ENCODE data around the gene SLC46A2. TPM values are rescaled to one million over a fixed set of nuclear protein-coding genes. Genes with fewer than 3 reads are reported as not detected.

Gene SLC46A2
- total RNA-seq, 2 experiments from 2014 or later = not detected

GRCh38 chr9:112839331-112839730, 51.3 kb downstream of the SLC46A2 start:
- ChIA-PET CTCF (interaction anchor here (0.8 to 1.1 kb wide), 2 partner anchors 62 to 64 kb away, joined by 3 to 4 read pairs; no protein-coding TSS in a partner anchor), POLR2A (interaction anchor here (1.3 kb wide), 1 partner anchor 122 kb away, joined by 5 read pairs; the partner anchor contains the start of gene INIP)
- H3K9me3 Mint-ChIP-seq (ENCODE audit: insufficient read depth) = no peaks in the 10 kb centered on the region
- H3K27ac Mint-ChIP-seq = no peak overlapping the region
- DNase-seq (no peak), ATAC-seq (no peak)
- no peaks in the 10 kb centered on the region for H3K27me3 Mint-ChIP-seq (ENCODE audit: low read depth)
- H3K4me1 Mint-ChIP-seq (ENCODE audit: low read depth) = peaks cover 3% of the 10 kb centered on the region
- H3K36me3 Mint-ChIP-seq (ENCODE audit: low read depth) = no peaks in the 10 kb centered on the region
- no peak overlapping the region for H3K4me3 Mint-ChIP-seq

GRCh38 chr9:112838342-112838741, 52.3 kb downstream of the SLC46A2 start:
- Mint-ChIP-seq H3K4me3 (no peak overlapping the region), H3K9me3 (ENCODE audit: insufficient read depth) (no peaks in the 10 kb centered on the region), H3K4me1 (ENCODE audit: low read depth) (no peaks in the 10 kb centered on the region), H3K27me3 (ENCODE audit: low read depth) (no peaks in the 10 kb centered on the region), H3K36me3 (ENCODE audit: low read depth) (no peaks in the 10 kb centered on the region), H3K27ac (no peak overlapping the region)
- POLR2A ChIA-PET = interaction anchor here (1.3 kb wide), 1 partner anchor 121 kb away, joined by 5 read pairs; the partner anchor contains the start of gene INIP
- ATAC-seq = no peak
- DNase-seq = no peak
- CTCF ChIA-PET = interaction anchor here (0.8 to 1.1 kb wide), 2 partner anchors 63 to 65 kb away, joined by 3 to 4 read pairs; no protein-coding TSS in a partner anchor

GRCh38 chr9:112836394-112836793, 54.3 kb downstream of the SLC46A2 start:
- H3K36me3 Mint-ChIP-seq (ENCODE audit: low read depth) = no peaks in the 10 kb centered on the region
- no peak overlapping the region for H3K27ac Mint-ChIP-seq
- H3K4me1 Mint-ChIP-seq (ENCODE audit: low read depth) = peaks cover 1% of the 10 kb centered on the region
- DNase-seq = no peak
- no peak for ATAC-seq
- H3K9me3 Mint-ChIP-seq (ENCODE audit: insufficient read depth) = no peaks in the 10 kb centered on the region
- H3K27me3 Mint-ChIP-seq (ENCODE audit: low read depth) = no peaks in the 10 kb centered on the region
- ChIA-PET POLR2A (no interaction called here), CTCF (interaction anchor here (1.9 kb wide), 1 partner anchor 9 kb away, joined by 6 read pairs; no protein-coding TSS in a partner anchor)
- H3K4me3 Mint-ChIP-seq = no peak overlapping the region

DNA sequence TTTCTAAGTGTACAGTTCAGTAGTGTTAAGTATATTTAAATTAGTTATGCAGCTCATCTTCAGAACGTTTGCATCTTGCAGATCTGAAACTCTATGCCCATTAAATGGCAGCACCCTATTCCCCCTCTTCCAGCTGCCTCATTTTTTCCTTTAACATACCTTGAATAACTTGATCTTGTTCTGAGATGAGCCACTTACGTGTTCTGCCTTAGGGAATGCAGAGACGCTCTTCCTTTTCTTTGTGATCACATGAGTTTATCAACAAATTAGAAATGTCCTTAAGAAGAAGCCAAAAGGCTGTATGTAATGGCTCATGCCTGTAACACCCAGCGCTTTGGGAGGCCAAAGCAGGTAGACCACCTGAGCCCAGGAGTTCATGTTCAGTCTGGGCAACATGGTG, 57.6 kb downstream of the SLC46A2 start:
- Mint-ChIP-seq H3K27ac (no peak overlapping the region), H3K4me1 (ENCODE audit: low read depth) (peaks cover 7% of the 10 kb centered on the region), H3K9me3 (ENCODE audit: insufficient read depth) (no peaks in the 10 kb centered on the region), H3K36me3 (ENCODE audit: low read depth) (peaks cover 2% of the 10 kb centered on the region), H3K27me3 (ENCODE audit: low read depth) (no peaks in the 10 kb centered on the region), H3K4me3 (no peak overlapping the region)
- ATAC-seq (no peak), DNase-seq (no peak)
- ChIA-PET POLR2A (no interaction called here), CTCF (no interaction called here)

- Mint-ChIP-seq H3K4me1 (ENCODE audit: low read depth) (peaks cover 7% of the 10 kb centered on the region), H3K36me3 (ENCODE audit: low read depth) (peaks cover 2% of the 10 kb centered on the region), H3K27ac (no peak overlapping the region), H3K9me3 (ENCODE audit: insufficient read depth) (no peaks in the 10 kb centered on the region), H3K27me3 (ENCODE audit: low read depth) (no peaks in the 10 kb centered on the region), H3K4me3 (no peak overlapping the region)
- ChIA-PET POLR2A (no interaction called here), CTCF (interaction anchor here (2.1 kb wide), 1 partner anchor 71 kb away, joined by 10 read pairs; no protein-coding TSS in a partner anchor)
- DNase-seq (no peak), ATAC-seq (no peak)
Measured at GRCh38 chr9:112831969-112832368, 58.7 kb downstream of the SLC46A2 start.

GRCh38 chr9:112831281-112831851, 59.3 kb downstream of the SLC46A2 start:
- Mint-ChIP-seq H3K27me3 (ENCODE audit: low read depth) (no peaks in the 10 kb centered on the region), H3K4me3 (no peak overlapping the region), H3K9me3 (ENCODE audit: insufficient read depth) (no peaks in the 10 kb centered on the region), H3K4me1 (ENCODE audit: low read depth) (peaks cover 7% of the 10 kb centered on the region), H3K27ac (no peak overlapping the region), H3K36me3 (ENCODE audit: low read depth) (peaks cover 2% of the 10 kb centered on the region)
- ATAC-seq (no peak), DNase-seq (peak; percentile 23)
- ChIA-PET CTCF (interaction anchor here (1.0 to 2.1 kb wide), 2 partner anchors 14 to 71 kb away, joined by 3 to 10 read pairs; no protein-coding TSS in a partner anchor), POLR2A (no interaction called here)

Other genes starting within 250 kb of the SLC46A2 start
- gene INIP, start 172.8 kb downstream of the SLC46A2 start, total RNA-seq = 10 to 100 TPM; 32.1 to 32.8 TPM
- gene SNX30, start 140.1 kb downstream of the SLC46A2 start, total RNA-seq = 1 to 10 TPM; 5.5 to 7.2 TPM
- under 1 TPM; 0.57 to 0.76 TPM for gene ZNF883, start 121.3 kb upstream of the SLC46A2 start, total RNA-seq
- gene ZFP37, start 165.8 kb upstream of the SLC46A2 start, total RNA-seq = under 1 TPM; 0.76 to 0.81 TPM

All from activated CD8-positive, alpha-beta T cell treated with anti-CD3 and anti-CD28 coated beads, Interleukin-2, amount 10 ng/mL, durations not matched to agents 7 days and 5 days (primary cell).